Measurements from ENCODE around the gene ZEB1. TPM values are rescaled to one million over a fixed set of nuclear protein-coding genes. Genes with fewer than 3 reads are reported as not detected.

Gene ZEB1
- total and polyA plus RNA-seq, 12 donors: 10.6 to 125 (median 96.4) TPM

- peaks cover 0 to 4% (median 0%) of the 10 kb centered on the region in 11 donors for H3K9me3 ChIP-seq
- ATAC-seq (no peak), DNase-seq (no peak)
- H3K27me3 ChIP-seq: no peaks in the 10 kb centered on the region
- H3K27ac ChIP-seq: no peak overlapping the region
- H3K4me3 ChIP-seq: no peak overlapping the region
- TF ChIP-seq CTCF (IDR thresholded peaks at IDR 0.05): no peak
- WGBS, 2 donors: 96% methylated on average over 3 of the region's 3 CpGs
- intact Hi-C loops (cut with DNase I): loop anchor here in 6 of 10 donors (10.0 kb wide), 5 partner anchors 159 to 529 kb away; no protein-coding TSS in a partner anchor
- H3K4me1 ChIP-seq: peaks cover 0 to 30% (median 3%) of the 10 kb centered on the region in 9 donors
- H3K36me3 ChIP-seq: peaks cover 0 to 24% (median 0%) of the 10 kb centered on the region in 9 donors
These were observed 5.6 kb upstream of the ZEB1 start for GRCh38 chr10:31313396-31313795.

- 73 to 79% methylated on average over 8 of the region's 8 CpGs for WGBS, 2 donors
- peak overlapping the region in 3 of 10 donors; percentile 1 to 17 (median 9) for H3K27ac ChIP-seq
- no peaks in the 10 kb centered on the region for H3K27me3 ChIP-seq
- no peak overlapping the region for H3K4me3 ChIP-seq
- intact Hi-C loops (cut with DNase I): loop anchor here in 8 of 10 donors (5.0 to 10.0 kb wide), 9 partner anchors 160 to 530 kb away; partner anchors contain the start of gene ZNF438 (in 3 of the 8)
- ATAC-seq (no peak), DNase-seq (no peak)
- TF ChIP-seq CTCF (IDR thresholded peaks at IDR 0.05): no peak
- H3K4me1 ChIP-seq: peaks cover 0 to 30% (median 3%) of the 10 kb centered on the region in 9 donors
- H3K9me3 ChIP-seq: peaks cover 0 to 4% (median 0%) of the 10 kb centered on the region in 11 donors
- H3K36me3 ChIP-seq: peaks cover 0 to 16% (median 0%) of the 10 kb centered on the region in 9 donors
These were observed 4.5 kb upstream of the ZEB1 start for GRCh38 chr10:31314256-31315150.

GRCh38 chr10:31315453-31315852 is 3.6 kb upstream of the ZEB1 start:
- Histone ChIP-seq H3K27me3 (peaks cover 0 to 6% (median 0%) of the 10 kb centered on the region in 7 donors), H3K9me3 (peaks cover 0 to 4% (median 0%) of the 10 kb centered on the region in 11 donors), H3K27ac (peak overlapping the region in 2 of 10 donors; percentile 3 to 17), H3K4me1 (peaks cover 0 to 30% (median 3%) of the 10 kb centered on the region in 9 donors), H3K36me3 (peaks cover 0 to 10% (median 0%) of the 10 kb centered on the region in 9 donors), H3K4me3 (no peak overlapping the region)
- DNase-seq: peak in 1 of 2 donors; percentile 5
- 59 to 64% methylated on average over 4 of the region's 4 CpGs for WGBS, 2 donors
- no peak for TF ChIP-seq CTCF (IDR thresholded peaks at IDR 0.05)
- ATAC-seq: no peak
- intact Hi-C loops (cut with DNase I): loop anchor here in 8 of 10 donors (5.0 to 10.0 kb wide), 9 partner anchors 161 to 531 kb away; partner anchors contain the start of gene ZNF438 (in 3 of the 8)

- Histone ChIP-seq H3K27me3 (peaks cover 0 to 20% (median 0%) of the 10 kb centered on the region in 7 donors), H3K36me3 (no peaks in the 10 kb centered on the region), H3K9me3 (peaks cover 0 to 4% (median 0%) of the 10 kb centered on the region in 11 donors), H3K4me1 (peaks cover 0 to 45% (median 10%) of the 10 kb centered on the region in 9 donors), H3K4me3 (no peak overlapping the region), H3K27ac (peak overlapping the region in 1 of 10 donors; percentile 12)
- WGBS, 2 donors: 94 to 97% methylated on average over 5 of the region's 5 CpGs
- DNase-seq (no peak), ATAC-seq (no peak)
- no peak for TF ChIP-seq CTCF (IDR thresholded peaks at IDR 0.05)
- intact Hi-C loops (cut with DNase I): loop anchor here in 8 of 10 donors (2.0 to 10.0 kb wide), 10 partner anchors 162 to 532 kb away; partner anchors contain the start of gene ZNF438 (in 3 of the 8)
These were observed 1.8 kb upstream of the ZEB1 start for GRCh38 chr10:31317171-31317570.

All from heart right ventricle (tissue), 16 donors.